IMR-90 (cell line): ENCODE measurements around the gene GPR149. TPM values are rescaled to one million over a fixed set of nuclear protein-coding genes. Genes with fewer than 3 reads are reported as not detected.

Experiments
- ATAC-seq: fragments of 200-7000 bp; cut with Tn5 transposase; 2 replicates; pipeline ENCODE4 v1.9.1; 2020; ENCODE audit warnings: low read depth, mild to moderate bottlenecking, moderate library complexity
- BruUV-seq: library from RNA; stranded (reverse); fragments of 400-500 nt; replicated peaks from 2 replicates; lab custom pipeline; 2021; lab: Mats Ljungman, UMichigan
- CTCF ChIA-PET: fragments of 300-600 bp; formaldehyde crosslinking; extraction: SDS; loops from one replicate; lab custom pipeline; 2021; ENCODE audit warnings: antibody characterized with exemption; lab: Yijun Ruan, JAX
- POLR2A ChIA-PET: fragments of 300-600 bp; sonication (Branson Sonifier 250); formaldehyde crosslinking; loops from one replicate; lab custom pipeline; 2022; ENCODE audit warnings: antibody characterized with exemption; ENCODE audit not compliant: unreplicated experiment; lab: Charles Lee
- DNase-seq: peaks from one replicate; pipeline ENCODE4 v3.0.0; 2013
- H2AFZ ChIP-seq: replicated peaks from 2 replicates; pipeline ENCODE3; 2013; ENCODE audit warnings: low read length, mild to moderate bottlenecking; ENCODE audit not compliant: poor library complexity
- H2AK5ac ChIP-seq: 2 replicates; pipeline ENCODE4 v1.6.1; 2013; ENCODE audit warnings: low read depth, low read length, inconsistent platforms
- H2AK9ac ChIP-seq: replicated peaks from 2 replicates; pipeline ENCODE3; 2013; ENCODE audit warnings: mild to moderate bottlenecking, low read depth, low read length, moderate library complexity; ENCODE audit not compliant: poor library complexity
- H2BK120ac ChIP-seq: 2 replicates; pipeline ENCODE4 v1.6.1; 2013; ENCODE audit warnings: low read depth, low read length, inconsistent platforms
- H2BK15ac ChIP-seq: 3 replicates; pipeline ENCODE4 v1.6.1; 2013; ENCODE audit warnings: low read depth, low read length, inconsistent platforms
- H2BK20ac ChIP-seq: 2 replicates; pipeline ENCODE4 v1.6.1; 2013; ENCODE audit warnings: low read depth, mild to moderate bottlenecking, inconsistent platforms, low read length, moderate library complexity
- H2BK5ac ChIP-seq: 2 replicates; pipeline ENCODE4 v1.6.1; 2013; ENCODE audit warnings: mild to moderate bottlenecking, low read depth, low read length, inconsistent platforms; ENCODE audit not compliant: poor library complexity, severe bottlenecking
- H3K14ac ChIP-seq: replicated peaks from 2 replicates; pipeline ENCODE4 v1.6.1; 2013; ENCODE audit warnings: low read depth, low read length, inconsistent platforms
- H3K18ac ChIP-seq: 2 replicates; pipeline ENCODE4 v1.6.1; 2013; ENCODE audit warnings: low read depth, low read length, control low read depth
- H3K23ac ChIP-seq: 2 replicates; pipeline ENCODE4 v1.6.1; 2013; ENCODE audit warnings: low read depth, low read length, inconsistent platforms
- H3K27ac ChIP-seq: 2 replicates; pipeline ENCODE4 v1.5.1; 2013; ENCODE audit warnings: mild to moderate bottlenecking, control low read depth, low read length; ENCODE audit not compliant: insufficient read depth
- H3K27me3 ChIP-seq: 2 replicates; pipeline ENCODE4 v1.6.1; 2013; ENCODE audit warnings: low read length; ENCODE audit not compliant: control insufficient read depth, insufficient read depth
- H3K36me3 ChIP-seq: 2 replicates; pipeline ENCODE4 v1.6.1; 2013; ENCODE audit warnings: low read length, mixed read lengths; ENCODE audit not compliant: control insufficient read depth, insufficient read depth
- H3K4ac ChIP-seq: 2 replicates; pipeline ENCODE4 v1.6.1; 2013; ENCODE audit warnings: low read depth, low read length, inconsistent platforms
- H3K4me1 ChIP-seq: 2 replicates; pipeline ENCODE4 v1.6.1; 2013; ENCODE audit warnings: low read length, mixed read lengths; ENCODE audit not compliant: control insufficient read depth, insufficient read depth
- H3K4me2 ChIP-seq: 2 replicates; pipeline ENCODE4 v1.6.1; 2013; ENCODE audit warnings: low read depth, mild to moderate bottlenecking, control low read depth, low read length, moderate library complexity
- H3K4me3 ChIP-seq: 2 replicates; pipeline ENCODE4 v1.5.1; 2013; ENCODE audit warnings: low read depth, mild to moderate bottlenecking, control low read depth, low read length, moderate library complexity; ENCODE audit not compliant: insufficient read depth
- H3K56ac ChIP-seq: 2 replicates; pipeline ENCODE4 v1.6.1; 2013; ENCODE audit warnings: low read length, inconsistent platforms; ENCODE audit not compliant: insufficient read depth; ENCODE audit errors: extremely low read depth
- H3K79me1 ChIP-seq, 2 experiments: 2 replicates each; pipeline ENCODE4 v1.6.1; 2013; ENCODE audit warnings: low read length in 2 of 2, inconsistent platforms in 1 of 2, low read depth in 1 of 2
- H3K9ac ChIP-seq: 2 replicates; pipeline ENCODE4 v1.6.1; 2013; ENCODE audit warnings: low read depth, low read length, control low read depth
- H3K9me1 ChIP-seq: 2 replicates; pipeline ENCODE4 v1.6.1; 2013; ENCODE audit warnings: low read length, inconsistent platforms; ENCODE audit not compliant: insufficient read depth
- H3K9me3 ChIP-seq: 2 replicates; pipeline ENCODE4 v1.6.1; 2013; ENCODE audit warnings: low read length; ENCODE audit not compliant: control insufficient read depth, insufficient read depth
- H4K20me1 ChIP-seq: 2 replicates; pipeline ENCODE4 v1.6.1; 2013; ENCODE audit warnings: low read length, inconsistent platforms; ENCODE audit not compliant: insufficient read depth
- H4K5ac ChIP-seq: 2 replicates; pipeline ENCODE4 v1.6.1; 2013; ENCODE audit warnings: mild to moderate bottlenecking, low read depth, low read length, control low read depth
- H4K8ac ChIP-seq, 2 experiments: 2 replicates each; pipeline ENCODE4 v1.6.1; 2013; ENCODE audit warnings: low read depth in 2 of 2, low read length in 2 of 2, control low read depth in 1 of 2, inconsistent platforms in 1 of 2
- H4K91ac ChIP-seq: 2 replicates; pipeline ENCODE4 v1.6.1; 2013; ENCODE audit warnings: low read depth, low read length, inconsistent platforms; ENCODE audit not compliant: insufficient read depth
- BHLHE40 ChIP-seq: fragments of 150-350 bp; IDR thresholded peaks from 2 replicates; pipeline ENCODE4 v1.6.1; 2016; ENCODE audit warnings: mild to moderate bottlenecking, low read depth, low read length
- CEBPB ChIP-seq: IDR thresholded peaks from 2 replicates; pipeline ENCODE4 v1.6.1; 2012; ENCODE audit warnings: low read depth, low read length, improper control_type of control experiment
- CHD1 ChIP-seq: IDR thresholded peaks from 2 replicates; pipeline ENCODE4 v1.6.1; 2012; ENCODE audit warnings: low read depth, low read length, improper control_type of control experiment
- CTCF ChIP-seq: conservative IDR thresholded peaks from 2 replicates; pipeline ENCODE4 v1.5.1; 2012; ENCODE audit warnings: mild to moderate bottlenecking, low read depth, low read length, improper control_type of control experiment
- ELK1 ChIP-seq: fragments of 150-350 bp; IDR thresholded peaks from 2 replicates; pipeline ENCODE4 v1.6.1; 2016; ENCODE audit warnings: low read depth, mild to moderate bottlenecking, low read length, moderate library complexity, borderline replicate concordance
- FOS ChIP-seq: fragments of 150-350 bp; IDR thresholded peaks from 2 replicates; pipeline ENCODE4 v1.6.1; 2016; ENCODE audit warnings: low read depth, low read length
- MAFK ChIP-seq: IDR thresholded peaks from 2 replicates; pipeline ENCODE4 v1.6.1; 2012; ENCODE audit warnings: low read depth, low read length, improper control_type of control experiment
- MAZ ChIP-seq: IDR thresholded peaks from 2 replicates; pipeline ENCODE4 v1.6.1; 2012; ENCODE audit warnings: low read depth, mild to moderate bottlenecking, low read length, improper control_type of control experiment, moderate library complexity, borderline replicate concordance
- MXI1 ChIP-seq: IDR thresholded peaks from 2 replicates; pipeline ENCODE4 v1.6.1; 2012; ENCODE audit warnings: low read depth, mild to moderate bottlenecking, low read length, moderate library complexity, borderline replicate concordance
- NFE2L2 ChIP-seq: fragments of 150-350 bp; IDR thresholded peaks from 2 replicates; pipeline ENCODE4 v1.6.1; 2016; ENCODE audit warnings: low read depth, mild to moderate bottlenecking, low read length
- POLR2A ChIP-seq: IDR thresholded peaks from 2 replicates; pipeline ENCODE4 v1.6.1; 2012; ENCODE audit warnings: mild to moderate bottlenecking, low read depth, low read length
- RAD21 ChIP-seq: IDR thresholded peaks from 2 replicates; pipeline ENCODE4 v1.6.1; 2012; ENCODE audit warnings: low read length, improper control_type of control experiment
- RCOR1 ChIP-seq: IDR thresholded peaks from 2 replicates; pipeline ENCODE4 v1.6.1; 2012; ENCODE audit warnings: mild to moderate bottlenecking, low read length, improper control_type of control experiment; ENCODE audit not compliant: insufficient replicate concordance
- RFX5 ChIP-seq: IDR thresholded peaks from 2 replicates; pipeline ENCODE4 v1.8.0; 2012; ENCODE audit warnings: low read depth, mild to moderate bottlenecking, low read length, moderate library complexity
- SMC3 ChIP-seq: fragments of 150-350 bp; IDR thresholded peaks from 2 replicates; pipeline ENCODE4 v1.6.1; 2016; ENCODE audit warnings: low read depth, mild to moderate bottlenecking, antibody characterized with exemption, low read length, moderate library complexity
- USF2 ChIP-seq: fragments of 150-350 bp; IDR thresholded peaks from 2 replicates; pipeline ENCODE4 v1.6.1; 2017; ENCODE audit warnings: mild to moderate bottlenecking, antibody characterized with exemption, low read length, low read depth
- WGBS, 2 experiments: methylation state at CpG; one replicate each; pipeline versions ENCODE4 v1.1.5 to v1.1.7; 2013; ENCODE audit warnings: missing lambda C conversion rate in 2 of 2; ENCODE audit not compliant: insufficient read length in 1 of 2; ENCODE audit errors: extremely low coverage in 2 of 2; 5-methylcytosine and 5-hydroxymethylcytosine counted together
- dilution Hi-C: fragments of 300-500 bp; cut with HindIII; formaldehyde crosslinking; loops from one replicate; pipeline ENCODE4 v1.14.3; 2018; ENCODE audit warnings: low sequenced_read_pairs; ENCODE audit not compliant: unreplicated experiment
- in situ Hi-C: fragments of 300-500 bp; cut with MboI; formaldehyde crosslinking; loops from 3 replicates; pipeline ENCODE4 v1.14.3; 2019; ENCODE audit warnings: low sequenced_read_pairs, inconsistent platforms, mixed read lengths
- intact Hi-C: fragments of 100-400 bp; cut with micrococcal nuclease; formaldehyde crosslinking; loops from 2 replicates; pipeline ENCODE4 v1.10.0; 2022
- polyA plus RNA-seq, 3 experiments: library from polyadenylated mRNA; depleted of rRNA; stranded (reverse); fragments of >200 nt; gene quantifications; 2 replicates each; pipeline ENCODE4 v1.2.3, GENCODE V29; 2012; ENCODE audit warnings: low replicate concordance in 1 of 3
- total RNA-seq: library from RNA; depleted of rRNA; stranded (reverse); fragments of >200 nt; gene quantifications from 2 replicates; pipeline ENCODE4 v1.2.3, GENCODE V29; 2012

Gene GPR149
- total and polyA plus RNA-seq, 2 of the 4 experiments (the other 2 are of a cell fraction) = not detected

- Histone ChIP-seq H4K20me1 (no peaks in the 10 kb centered on the region), H3K9ac (no peak overlapping the region)
- no CpG with 5 or more reads among the region's 1 CpG for WGBS, 2 experiments
Measured at GRCh38 chr3:154361099-154361498, 68.9 kb downstream of the GPR149 start.

More at GRCh38 chr3:154361099-154361498, 68.9 kb downstream of the GPR149 start:
- ChIA-PET CTCF (no interaction called here), POLR2A (no interaction called here)
- no peaks in the 10 kb centered on the region for H3K27me3 ChIP-seq
- no peak overlapping the region for H2BK5ac ChIP-seq
- intact Hi-C loops = no loop called here
- ATAC-seq (no peak), DNase-seq (no peak)
- dilution Hi-C loops = no loop called here
- no peaks in the 10 kb centered on the region for H3K9me3 ChIP-seq
- no peak overlapping the region for H4K91ac ChIP-seq
- no peak overlapping the region for H3K56ac ChIP-seq
- H2AK5ac ChIP-seq = no peak overlapping the region
- no peak overlapping the region for H3K14ac ChIP-seq
- H3K36me3 ChIP-seq = no peaks in the 10 kb centered on the region
- H3K18ac ChIP-seq = no peak overlapping the region
- in situ Hi-C loops = no loop called here
- no peak overlapping the region for H3K4ac ChIP-seq
- no peaks in the 10 kb centered on the region for H3K4me1 ChIP-seq
- no peak overlapping the region for H2BK120ac ChIP-seq
- no peak overlapping the region for H2BK15ac ChIP-seq
- H3K9me1 ChIP-seq = no peaks in the 10 kb centered on the region
- TF ChIP-seq RAD21 = no peak
- no peak for TF ChIP-seq SMC3
- TF ChIP-seq POLR2A = no peak
- no peak for TF ChIP-seq CEBPB
- TF ChIP-seq MAZ = no peak
- TF ChIP-seq USF2 = no peak
- no peak for TF ChIP-seq NFE2L2
- no peak for TF ChIP-seq RCOR1
- no peak for TF ChIP-seq CHD1
- no peak for TF ChIP-seq MXI1
- TF ChIP-seq MAFK = no peak
- no peak for TF ChIP-seq FOS
- TF ChIP-seq CTCF = no peak
- TF ChIP-seq BHLHE40 = no peak
- no peak for TF ChIP-seq ELK1
- no peak for TF ChIP-seq RFX5
- no peak overlapping the region for H2AFZ ChIP-seq
- no peak overlapping the region for H4K5ac ChIP-seq
- no peak overlapping the region for H4K8ac ChIP-seq
- H3K79me1 ChIP-seq = no peaks in the 10 kb centered on the region
- H3K4me2 ChIP-seq = no peak overlapping the region
- no TSS peak for BruUV-seq
- no peak overlapping the region for H3K27ac ChIP-seq
- no peak overlapping the region for H2AK9ac ChIP-seq
- no peak overlapping the region for H3K23ac ChIP-seq
- no peak overlapping the region for H3K4me3 ChIP-seq
- no peak overlapping the region for H2BK20ac ChIP-seq
